D721Med (cell line): ENCODE results near the gene TFF2.

Experiments used
- DNase-seq: peaks from one replicate; pipeline ENCODE4 v3.0.0; 2011; ENCODE audit warnings: low spot score; ENCODE audit not compliant: insufficient read length
- FAIRE-seq: peaks from 2 replicates; lab custom pipeline; 2011; peaks lifted over from hg19 to GRCh38; lab: Jason Lieb, UNC
- TF ChIP-seq, protein P1 (sequence below): IDR thresholded peaks from 2 replicates; pipeline ENCODE4 v1.5.1; 2012; ENCODE audit warnings: mild to moderate bottlenecking, control low read depth; ENCODE audit not compliant: insufficient read depth; ENCODE audit errors: missing control alignments

Gene TFF2, protein sequence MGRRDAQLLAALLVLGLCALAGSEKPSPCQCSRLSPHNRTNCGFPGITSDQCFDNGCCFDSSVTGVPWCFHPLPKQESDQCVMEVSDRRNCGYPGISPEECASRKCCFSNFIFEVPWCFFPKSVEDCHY

DNA sequence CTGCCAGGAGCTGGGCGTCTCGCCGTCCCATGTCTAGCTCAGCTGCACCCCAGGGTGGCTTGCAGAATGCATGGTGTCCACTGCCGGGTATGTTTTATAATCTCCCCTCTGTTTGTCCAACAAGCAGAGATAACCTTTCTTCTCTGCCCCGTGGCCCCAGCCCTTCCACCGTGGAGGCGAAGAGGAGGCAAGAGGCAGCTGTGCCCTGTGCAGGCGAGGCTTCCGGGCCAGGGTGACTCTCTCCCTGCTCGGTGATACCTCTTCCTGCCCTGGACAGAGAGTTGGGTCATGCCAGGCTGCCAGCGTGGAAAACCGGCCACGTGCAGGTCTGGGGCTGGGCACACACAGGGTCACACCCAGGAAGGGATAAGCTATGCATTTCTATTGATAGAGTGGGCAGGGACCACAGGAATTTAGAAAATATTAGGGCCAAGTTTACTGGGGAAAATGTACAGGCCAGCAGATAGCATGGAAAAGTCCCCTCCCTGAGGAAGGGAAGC lies at the start of gene TFF2:
Gene TFF2 (minus strand): TSS at position 68 of the 500 bp plus-strand sequence. CDS start 37 bp downstream, at position 31.
- FAIRE-seq (no peak), DNase-seq (no peak)
- TF ChIP-seq, protein P1, sequence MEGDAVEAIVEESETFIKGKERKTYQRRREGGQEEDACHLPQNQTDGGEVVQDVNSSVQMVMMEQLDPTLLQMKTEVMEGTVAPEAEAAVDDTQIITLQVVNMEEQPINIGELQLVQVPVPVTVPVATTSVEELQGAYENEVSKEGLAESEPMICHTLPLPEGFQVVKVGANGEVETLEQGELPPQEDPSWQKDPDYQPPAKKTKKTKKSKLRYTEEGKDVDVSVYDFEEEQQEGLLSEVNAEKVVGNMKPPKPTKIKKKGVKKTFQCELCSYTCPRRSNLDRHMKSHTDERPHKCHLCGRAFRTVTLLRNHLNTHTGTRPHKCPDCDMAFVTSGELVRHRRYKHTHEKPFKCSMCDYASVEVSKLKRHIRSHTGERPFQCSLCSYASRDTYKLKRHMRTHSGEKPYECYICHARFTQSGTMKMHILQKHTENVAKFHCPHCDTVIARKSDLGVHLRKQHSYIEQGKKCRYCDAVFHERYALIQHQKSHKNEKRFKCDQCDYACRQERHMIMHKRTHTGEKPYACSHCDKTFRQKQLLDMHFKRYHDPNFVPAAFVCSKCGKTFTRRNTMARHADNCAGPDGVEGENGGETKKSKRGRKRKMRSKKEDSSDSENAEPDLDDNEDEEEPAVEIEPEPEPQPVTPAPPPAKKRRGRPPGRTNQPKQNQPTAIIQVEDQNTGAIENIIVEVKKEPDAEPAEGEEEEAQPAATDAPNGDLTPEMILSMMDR: no peak

DNA sequence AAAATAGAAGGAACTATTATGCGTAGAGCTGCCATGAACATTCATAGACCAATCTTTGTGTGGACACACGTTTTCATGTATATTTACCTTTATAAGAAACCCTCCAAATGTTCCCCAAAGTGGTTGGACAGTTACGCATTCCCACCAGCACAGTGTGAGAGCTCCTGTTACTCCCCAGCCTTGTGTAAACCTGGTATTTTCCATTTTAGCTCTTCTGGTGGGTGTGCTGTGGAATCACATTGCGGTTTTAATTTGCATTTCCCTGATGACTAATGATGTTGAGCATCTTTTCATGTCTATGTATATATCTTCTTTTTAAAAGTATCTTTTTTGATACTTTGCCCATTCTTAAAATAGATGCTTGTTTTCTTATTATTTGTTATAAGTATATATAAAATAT lies 49.7 kb upstream of the TFF2 start:
- FAIRE-seq: no peak
- no peak for DNase-seq
- TF ChIP-seq, protein P1: no peak

DNA sequence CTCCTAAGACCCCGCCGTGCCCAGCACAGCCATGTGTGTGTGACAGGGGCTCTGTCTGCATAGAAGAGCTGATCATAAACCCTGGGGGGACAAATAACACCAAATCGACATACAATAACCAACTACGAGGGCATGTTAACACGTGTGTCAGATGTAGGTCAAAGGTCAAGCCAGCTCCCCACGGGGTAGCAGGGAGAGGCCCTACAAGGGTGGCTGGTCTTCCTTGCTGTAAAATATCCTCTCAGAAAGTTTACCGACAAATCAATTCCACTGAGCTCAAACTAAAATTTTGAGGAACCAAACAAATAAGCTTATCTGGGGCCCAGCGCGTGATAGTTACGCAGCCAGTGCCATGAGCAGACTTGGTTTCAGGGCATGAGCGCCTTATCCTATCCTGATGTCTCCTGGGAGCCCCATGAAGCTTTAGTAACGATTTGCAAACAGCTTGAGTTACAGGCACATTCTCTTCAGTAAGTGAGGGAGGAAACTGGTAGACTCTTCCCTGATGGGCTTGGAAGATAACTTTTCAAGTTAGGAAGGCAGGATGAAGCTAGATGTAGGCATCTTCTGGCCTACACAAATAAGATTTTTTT lies 47.7 kb upstream of the TFF2 start:
- DNase-seq (no peak), FAIRE-seq (no peak)
- TF ChIP-seq, protein P1: no peak

DNA sequence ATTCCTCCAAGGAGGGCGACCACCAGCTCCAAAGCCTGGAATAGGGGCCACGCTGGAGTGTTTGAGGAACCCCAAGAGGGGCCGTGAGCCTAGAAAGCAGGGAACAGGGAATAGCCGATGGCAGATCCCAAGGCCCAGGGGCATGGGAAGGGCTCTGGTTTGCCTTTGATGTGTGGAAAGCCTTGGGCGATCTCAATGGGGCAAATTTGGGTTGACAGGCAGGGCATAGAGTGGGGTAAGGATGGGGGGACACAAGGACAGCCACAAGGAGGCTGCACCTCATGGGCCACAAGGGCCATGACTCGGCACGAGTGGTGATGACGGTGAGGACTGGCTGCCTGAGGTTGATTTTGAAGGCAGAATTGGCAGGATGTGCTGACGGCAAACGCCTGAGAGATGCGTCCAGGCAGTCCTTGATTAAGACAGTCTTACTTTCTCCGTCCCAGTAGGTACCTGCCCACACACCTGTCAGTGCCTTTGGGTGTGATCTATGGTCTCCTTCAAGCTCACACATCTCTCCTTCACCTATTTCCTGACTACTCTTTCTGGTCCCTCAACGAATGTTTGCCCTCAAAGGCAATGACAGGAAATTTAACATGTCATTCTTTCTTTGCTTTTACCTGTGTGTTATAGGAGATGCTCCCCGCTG lies 47.1 kb upstream of the TFF2 start:
- FAIRE-seq (no peak), DNase-seq (no peak)
- TF ChIP-seq, protein P1: no peak

DNA sequence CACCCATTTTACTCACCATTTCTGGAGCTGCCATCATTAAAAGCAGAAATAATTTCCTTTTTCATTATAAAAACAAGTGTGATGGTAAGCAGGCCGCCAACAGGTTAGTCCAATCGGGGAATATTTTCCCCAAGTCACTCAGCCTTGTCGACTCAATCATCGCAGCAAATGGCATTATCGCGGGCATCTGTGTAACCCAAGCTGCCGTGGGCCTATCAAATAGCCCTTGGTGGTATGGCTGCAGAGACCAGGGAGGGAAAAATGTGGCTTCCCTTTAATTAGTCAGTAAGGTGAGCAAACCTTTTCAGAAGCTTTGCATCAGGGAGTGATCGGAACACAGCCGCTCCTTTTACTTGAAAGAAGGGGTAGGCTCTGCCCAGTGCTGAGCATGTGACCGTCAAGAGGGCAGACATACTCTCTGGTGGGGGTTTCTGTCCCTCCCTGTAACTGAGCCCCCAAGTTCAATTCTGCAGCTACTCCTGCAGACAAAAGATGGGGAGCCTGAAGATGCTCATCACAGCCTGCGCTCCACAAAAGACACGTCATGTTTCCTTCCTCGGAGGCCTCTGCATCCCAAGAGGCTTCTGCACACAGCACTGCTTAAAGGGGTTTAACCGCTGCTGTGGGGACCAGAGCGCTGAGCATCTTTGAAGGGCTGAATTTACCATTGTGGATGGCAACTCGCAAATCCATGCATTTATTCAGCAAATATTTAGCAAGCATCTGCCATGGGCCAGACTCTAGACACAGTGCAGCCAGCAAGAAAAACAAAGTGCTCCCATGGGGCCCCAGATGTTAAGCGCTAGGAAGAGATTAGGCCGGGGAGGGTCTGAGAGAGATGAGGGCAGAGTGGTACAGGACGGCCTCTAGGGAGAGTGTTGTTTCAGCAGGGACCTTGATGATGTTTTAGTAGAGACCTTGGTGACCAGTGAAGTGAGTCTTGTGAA lies 46.3 kb upstream of the TFF2 start:
- TF ChIP-seq, protein P1: no peak
- DNase-seq (no peak), FAIRE-seq (no peak)

DNA sequence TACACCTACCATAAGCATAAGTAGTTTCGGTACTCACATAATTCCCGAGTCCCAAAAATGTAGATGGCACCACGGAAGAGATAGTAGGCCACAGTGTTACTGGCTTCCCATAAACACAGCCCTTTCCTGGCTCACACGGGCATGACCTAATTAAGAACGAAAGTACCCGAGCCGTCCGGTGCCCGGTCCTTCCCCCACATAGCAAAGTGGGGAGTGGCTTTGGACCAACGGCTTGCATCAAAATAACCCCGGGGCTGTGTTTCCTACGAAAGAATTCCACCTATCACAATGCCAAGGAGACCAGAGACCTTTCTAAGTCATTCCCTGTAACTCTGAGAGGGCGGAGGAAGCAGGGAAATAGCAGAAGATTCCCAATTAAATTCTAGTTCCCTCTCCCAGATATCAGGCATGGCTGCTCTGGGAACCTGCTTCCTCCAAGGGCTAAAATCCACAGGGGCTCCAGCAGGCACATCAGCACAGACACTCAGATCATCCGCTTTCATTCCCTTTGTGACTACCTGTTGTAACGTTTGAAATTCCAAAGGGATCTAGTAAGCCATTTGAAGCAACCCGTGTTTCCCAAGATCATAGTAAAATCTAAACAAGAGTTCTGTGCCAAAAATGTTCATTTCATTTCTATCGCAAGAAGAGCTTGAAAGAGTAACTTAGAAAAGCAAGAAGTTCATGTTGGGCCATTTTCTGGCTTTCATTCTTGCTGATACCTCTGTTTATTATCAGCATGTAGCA lies 45.3 kb upstream of the TFF2 start, which contains the start of gene TMPRSS3:
Gene TMPRSS3 (minus strand): TSS at position 148 of the 747 bp plus-strand sequence. CDS start 635 bp downstream, outside the sequence.
- DNase-seq (no peak), FAIRE-seq (no peak)
- TF ChIP-seq, protein P1: no peak
